GM19023 (cell line): ENCODE data around the gene UBN2.
A peak's percentile ranks its signal among the peaks of the same experiment; 100 is the strongest.
"Not testable (repeated sequence)": the region's sequence is repeated elsewhere in the genome, so short reads cannot be mapped to it uniquely, and the experiment has no call there.

Source experiments
- ATAC-seq: cut with Tn5 transposase; IDR thresholded peaks from one replicate; pipeline ENCODE4 v1.9.1; 2021; ENCODE audit warnings: mild to moderate bottlenecking, moderate library complexity; ENCODE audit not compliant: unreplicated experiment

The UBN2 gene

DNA sequence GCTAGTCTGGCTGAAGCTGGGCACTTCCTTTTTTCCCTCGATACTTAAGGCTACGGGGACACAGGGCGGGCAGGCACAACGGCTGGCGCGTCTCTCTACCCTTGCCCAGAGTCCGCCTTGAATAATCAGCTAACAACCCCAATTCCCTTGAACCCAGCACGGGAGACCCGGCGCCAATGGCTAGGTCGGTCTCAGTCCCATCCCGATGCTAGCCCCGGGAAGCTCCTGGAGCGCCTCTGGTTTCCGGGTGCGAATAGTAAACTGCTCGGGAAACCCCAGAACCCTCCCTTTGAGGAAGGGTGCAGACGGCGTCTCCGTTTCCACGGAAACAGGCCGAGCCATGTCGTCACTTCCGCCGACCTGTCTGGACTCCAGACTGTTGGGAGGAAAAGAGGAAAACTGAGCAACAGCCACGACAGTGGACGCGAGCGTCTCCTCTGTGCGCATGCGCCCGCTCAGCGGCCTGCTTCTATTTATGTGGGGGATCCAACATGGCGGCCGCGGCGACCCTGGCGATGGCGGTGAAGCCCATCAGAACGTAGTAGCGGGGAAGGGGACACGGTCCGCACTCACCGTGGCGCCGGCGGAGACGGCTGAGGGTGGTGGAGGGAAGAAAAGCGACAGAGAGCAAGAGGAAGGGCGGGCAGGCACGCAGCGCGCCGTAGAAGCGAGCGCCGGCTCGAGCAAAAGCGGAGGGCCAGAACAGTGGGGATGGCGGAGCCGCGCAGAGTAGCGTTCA is at the start of gene UBN2:
Gene UBN2, plus strand, starts transcription at position 464 of the 739 bp plus-strand sequence. Its CDS starts 248 bp downstream, at position 712.
- peak; percentile 95 for ATAC-seq

DNA sequence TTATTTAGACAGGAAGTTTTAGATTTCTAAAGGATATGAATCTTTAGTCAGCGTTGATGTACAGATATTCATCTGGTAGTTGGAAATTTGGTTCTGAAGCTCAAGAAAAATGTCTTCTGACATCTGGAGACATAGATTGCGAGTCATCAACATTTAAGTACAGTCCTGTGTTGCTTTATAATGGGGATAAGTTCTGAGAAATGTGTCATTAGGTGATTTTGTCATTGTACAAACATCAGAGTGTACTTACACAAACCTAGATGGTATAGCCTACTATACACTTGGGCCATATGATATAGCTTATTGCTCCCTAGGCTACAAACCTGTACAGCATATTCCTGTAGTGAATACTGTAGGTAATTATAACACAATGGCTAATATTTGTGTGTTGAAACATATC is 49.6 kb upstream of the UBN2 start:
- ATAC-seq = no peak

DNA sequence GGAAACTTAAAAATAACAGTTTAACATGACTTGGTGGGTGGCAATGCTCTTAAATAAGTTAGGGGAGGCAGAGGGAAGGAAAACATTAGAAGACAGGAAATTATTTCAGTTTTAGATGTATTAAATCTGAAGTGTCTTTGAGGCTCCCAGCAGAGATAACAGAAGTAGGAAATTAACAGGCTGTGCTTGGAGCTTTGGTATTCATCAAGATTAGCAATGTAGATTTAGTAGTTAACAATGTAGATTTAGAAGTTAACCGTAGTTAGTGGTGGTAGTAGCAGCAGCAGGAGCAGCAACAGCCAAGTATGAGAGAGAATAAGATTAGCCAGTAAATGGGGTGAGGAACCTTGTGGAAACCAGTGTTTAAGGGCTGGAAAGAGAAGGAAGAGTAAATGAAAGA is 48.7 kb upstream of the UBN2 start:
- ATAC-seq = no peak

DNA sequence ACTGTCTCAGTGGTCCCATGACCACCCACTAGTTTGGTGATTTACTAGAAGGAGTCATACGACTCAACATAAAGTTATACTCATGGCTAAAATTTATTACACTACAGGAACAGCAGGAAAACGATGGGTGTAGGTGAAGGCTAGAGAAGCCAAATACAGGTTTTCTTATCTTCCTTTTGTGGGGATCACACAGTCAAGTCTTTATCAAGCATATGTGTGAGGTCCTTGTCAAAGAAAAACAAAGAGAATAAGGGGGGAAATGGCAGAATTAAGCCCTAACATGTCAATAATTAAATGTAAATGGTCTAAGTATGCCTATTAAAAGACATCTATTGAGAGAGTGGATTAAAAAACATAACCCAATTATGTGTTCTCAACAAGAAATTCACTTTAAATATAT is 47.8 kb upstream of the UBN2 start:
- ATAC-seq = no peak

DNA sequence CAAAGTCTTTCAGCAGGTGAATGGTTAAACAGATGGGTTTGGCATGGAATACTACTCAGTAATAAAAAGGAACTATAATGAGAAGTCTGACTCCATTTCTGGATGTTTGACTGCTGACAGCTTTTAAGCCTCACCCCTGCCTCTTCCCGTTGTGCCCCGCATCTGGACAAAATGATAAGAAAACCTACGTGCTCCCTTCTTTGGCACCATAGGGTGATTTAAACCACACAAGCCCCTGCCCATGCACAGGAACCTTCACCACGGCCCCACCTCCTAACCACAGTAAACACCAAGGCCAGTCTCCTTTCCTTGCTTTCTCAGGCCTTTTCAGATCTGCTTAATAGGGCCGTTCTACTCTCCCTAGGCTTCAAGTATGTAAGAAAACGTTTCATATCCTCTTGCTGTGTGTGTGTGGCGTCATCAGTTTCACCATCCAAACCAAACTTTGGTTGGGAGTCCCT is 47.1 kb upstream of the UBN2 start:
- ATAC-seq = no peak

DNA sequence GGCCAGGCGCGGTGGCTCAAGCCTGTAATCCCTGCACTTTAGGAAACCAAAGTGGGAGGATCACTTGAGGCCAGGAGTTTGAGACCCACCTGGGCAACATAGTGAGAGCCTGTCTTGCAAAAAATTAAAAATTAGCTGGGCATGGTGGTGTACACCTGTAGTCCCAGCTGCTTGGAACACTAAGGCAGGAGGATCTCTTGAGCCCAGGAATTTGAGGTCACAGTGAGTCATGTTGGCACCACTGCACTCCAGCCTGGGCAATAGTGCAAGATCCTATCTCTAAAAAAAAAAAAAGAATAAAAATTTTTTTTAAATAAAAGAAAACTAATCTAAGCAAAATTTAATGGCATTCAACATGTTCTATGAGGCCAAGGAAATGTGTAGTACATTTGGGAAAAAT is 44.9 kb upstream of the UBN2 start:
- ATAC-seq = no peak

DNA sequence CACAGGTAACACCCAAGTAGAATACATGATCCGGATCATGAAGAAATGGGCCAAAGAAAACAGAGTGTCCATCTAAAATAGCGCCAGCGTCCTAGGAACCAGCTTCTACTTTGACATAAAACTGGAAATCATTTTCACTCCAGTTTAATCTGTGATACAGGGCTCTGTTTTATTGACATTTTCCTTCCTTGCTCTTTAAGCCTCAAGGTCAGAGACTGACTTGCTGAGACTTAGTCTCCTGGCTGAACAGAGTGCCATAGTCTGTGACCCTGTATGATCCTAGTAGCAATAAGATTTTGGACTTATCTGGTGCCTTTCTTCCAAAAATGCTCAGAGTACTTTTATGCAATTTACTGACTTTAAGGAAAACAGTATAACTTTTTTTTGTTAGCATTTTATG is 41.7 kb upstream of the UBN2 start:
- no peak for ATAC-seq

DNA sequence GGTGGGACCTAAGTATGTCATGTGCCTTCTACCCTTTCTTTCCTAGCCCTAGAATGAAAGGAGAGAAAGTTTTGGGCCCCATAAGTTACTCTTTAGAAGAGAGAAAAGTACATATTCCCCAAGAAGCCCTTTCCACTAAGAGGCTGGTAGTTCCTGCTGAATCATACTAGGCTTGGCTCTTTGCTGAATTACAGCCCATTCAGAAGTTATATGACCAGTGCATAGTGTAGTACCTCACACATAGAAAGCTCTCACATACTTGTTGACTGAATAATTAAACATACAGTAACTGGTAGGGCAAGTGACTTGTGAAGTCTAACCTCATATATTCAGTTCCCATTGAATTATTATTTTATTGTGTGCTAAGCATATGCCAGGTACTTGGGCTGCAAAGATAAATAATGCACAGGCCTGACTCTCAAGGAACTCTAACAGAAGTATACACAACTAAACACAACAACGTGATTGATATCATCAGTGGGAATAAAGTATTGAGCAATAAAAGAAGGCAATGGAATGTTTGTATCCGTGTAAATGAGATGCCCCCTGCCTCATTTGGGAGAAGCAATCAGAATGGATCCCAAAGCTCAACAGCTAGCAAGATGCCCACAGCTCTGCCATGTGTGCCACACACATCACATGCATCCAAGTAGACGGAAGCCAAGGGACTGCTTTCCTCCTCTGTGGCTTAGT is 38.9 kb upstream of the UBN2 start:
- no peak for ATAC-seq

DNA sequence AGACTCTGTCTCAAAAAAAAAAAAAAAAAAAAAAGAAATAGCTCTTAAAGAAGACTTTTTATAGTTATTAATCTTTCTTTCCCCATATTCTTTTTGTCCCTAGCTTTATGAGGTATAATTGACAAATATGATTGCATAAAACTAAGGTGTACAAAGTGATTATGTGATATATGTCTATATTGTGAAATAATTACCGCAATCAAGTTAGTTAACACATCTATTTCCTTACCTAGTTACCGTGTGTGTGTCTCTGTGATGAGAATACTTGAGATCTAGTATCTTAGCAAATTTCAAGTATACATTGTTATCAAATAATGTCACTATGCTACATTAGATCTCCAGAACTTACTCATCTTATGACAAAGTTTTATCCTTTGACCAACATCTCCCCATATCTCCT is 30.7 kb upstream of the UBN2 start:
- ATAC-seq = no peak

DNA sequence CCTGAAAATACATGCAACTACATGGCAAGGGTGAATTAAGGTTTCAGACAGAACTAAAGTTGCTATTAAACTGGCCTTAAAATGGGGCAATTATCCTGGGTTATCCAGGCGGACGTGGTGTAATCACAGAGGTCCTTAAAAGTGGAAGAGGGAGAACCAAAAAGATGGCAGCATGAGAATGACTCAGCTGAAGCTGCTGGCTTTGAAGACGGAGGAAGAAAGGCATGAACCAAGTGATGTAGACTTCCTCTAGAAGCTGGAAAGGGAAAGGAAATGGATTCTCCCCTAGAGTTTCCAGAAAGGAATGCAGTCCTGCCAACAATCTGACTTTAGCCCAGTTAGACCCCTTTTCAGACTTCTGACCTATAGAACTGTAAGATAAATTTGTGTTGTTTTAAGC is 27.0 kb upstream of the UBN2 start:
- no peak for ATAC-seq

DNA sequence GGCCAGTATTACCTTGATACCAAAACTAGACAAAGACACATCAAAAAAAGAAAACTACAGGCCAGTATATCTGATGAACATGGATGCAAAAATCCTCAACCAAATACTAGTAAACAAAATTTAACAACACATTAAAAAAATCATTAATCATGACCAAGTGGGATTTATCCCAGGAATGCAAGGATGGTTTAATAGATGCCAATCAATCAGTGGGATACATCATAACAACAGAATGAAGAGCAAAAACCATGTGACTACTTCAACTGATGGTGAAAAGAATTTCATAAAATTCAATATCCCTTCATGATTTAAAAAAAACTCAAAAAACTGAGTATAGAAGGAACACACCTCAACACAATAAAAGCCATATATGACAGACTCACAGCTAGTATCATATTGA is 25.2 kb upstream of the UBN2 start:
- no peak for ATAC-seq

DNA sequence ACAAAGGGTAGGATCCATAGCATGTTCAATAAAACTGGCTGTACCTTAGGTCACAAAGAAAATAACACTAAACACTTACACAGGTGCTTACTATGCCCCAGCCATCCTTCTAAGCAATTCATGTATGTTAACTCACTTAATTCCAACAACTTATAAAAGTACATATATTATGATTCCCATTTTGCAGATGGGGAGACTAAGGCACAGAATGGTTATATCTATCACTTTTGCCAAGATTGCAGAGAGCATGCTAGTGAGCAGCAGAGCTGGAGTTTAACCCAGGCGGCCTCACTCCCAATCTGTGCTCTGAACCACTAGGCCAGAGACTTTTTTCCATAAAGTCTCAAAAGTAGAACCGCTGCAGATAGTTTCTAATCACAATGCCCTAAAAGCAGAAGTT is 18.9 kb upstream of the UBN2 start:
- ATAC-seq = no peak

DNA sequence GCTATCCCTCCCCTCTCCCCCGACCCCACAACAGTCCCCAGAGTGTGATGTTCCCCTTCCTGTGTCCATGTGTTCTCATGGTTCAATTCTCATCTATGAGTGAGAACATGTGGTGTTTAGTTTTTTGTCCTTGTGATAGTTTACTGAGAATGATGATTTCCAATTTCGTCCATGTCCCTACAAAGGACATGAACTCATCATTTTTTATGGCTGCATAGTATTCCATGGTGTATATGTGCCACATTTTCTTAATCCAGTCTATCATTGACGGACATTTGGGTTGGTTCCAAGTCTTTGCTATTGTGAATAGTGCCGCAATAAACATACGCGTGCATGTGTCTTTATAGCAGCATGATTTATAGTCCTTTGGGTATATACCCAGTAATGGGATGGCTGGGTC is 17.5 kb upstream of the UBN2 start:
- not testable (repeated sequence) for ATAC-seq

DNA sequence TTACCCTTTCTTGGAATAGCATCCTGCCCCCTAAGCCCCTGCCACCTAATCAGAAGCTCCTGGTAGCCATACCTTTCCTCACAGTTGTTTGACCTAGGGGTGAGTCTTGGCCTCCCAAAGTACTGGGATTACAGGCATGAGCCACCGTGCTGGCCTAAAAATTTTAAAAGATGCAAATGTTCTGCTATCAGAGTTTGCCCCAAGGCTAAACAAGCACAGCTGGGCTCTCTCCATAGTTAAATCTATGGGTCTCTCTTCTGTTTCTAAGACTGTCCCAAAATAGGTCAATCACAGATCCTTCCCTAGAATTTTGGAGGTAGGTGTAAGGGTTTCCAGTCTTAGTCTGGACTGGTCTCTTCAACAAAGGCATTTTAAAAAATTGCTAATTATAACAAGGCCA is 12.9 kb upstream of the UBN2 start:
- no peak for ATAC-seq

DNA sequence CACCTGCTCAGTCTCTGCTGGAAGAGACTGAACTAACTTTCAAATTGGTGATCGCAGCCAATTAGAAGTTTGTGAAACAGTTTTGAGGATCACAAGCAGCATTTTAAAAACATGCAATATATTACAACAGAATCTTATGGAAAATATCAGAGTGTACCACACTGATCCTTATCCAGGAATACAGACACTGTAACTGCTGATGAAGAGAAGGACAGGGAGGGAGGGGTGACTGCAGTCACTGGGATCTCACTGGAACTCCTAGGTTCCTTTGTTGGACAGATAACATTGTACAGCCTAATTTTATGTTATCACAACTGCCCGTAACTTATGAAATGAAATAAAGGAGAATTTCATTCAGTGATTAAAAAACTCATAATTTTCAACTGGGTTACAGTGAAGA is 6.8 kb upstream of the UBN2 start:
- no peak for ATAC-seq

DNA sequence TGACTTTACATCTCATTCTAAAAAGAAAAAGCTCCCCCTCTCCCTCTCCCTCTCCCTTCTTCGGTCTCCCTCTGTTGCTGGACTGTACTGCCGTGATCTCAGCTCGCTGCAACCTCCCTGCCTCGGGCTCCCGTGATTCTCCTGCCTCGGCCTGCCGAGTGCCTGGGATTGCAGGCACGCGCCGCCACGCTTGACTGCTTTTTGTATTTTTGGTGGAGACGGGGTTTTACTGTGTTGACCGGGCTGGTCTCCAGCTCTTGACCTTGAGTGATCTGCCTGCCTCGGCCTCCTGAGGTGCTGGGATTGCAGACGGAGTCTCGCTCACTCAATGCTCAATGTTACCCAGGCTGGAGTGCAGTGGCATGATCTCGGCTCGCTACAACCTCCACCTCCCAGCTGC is 6.2 kb upstream of the UBN2 start:
- ATAC-seq = not testable (repeated sequence)

DNA sequence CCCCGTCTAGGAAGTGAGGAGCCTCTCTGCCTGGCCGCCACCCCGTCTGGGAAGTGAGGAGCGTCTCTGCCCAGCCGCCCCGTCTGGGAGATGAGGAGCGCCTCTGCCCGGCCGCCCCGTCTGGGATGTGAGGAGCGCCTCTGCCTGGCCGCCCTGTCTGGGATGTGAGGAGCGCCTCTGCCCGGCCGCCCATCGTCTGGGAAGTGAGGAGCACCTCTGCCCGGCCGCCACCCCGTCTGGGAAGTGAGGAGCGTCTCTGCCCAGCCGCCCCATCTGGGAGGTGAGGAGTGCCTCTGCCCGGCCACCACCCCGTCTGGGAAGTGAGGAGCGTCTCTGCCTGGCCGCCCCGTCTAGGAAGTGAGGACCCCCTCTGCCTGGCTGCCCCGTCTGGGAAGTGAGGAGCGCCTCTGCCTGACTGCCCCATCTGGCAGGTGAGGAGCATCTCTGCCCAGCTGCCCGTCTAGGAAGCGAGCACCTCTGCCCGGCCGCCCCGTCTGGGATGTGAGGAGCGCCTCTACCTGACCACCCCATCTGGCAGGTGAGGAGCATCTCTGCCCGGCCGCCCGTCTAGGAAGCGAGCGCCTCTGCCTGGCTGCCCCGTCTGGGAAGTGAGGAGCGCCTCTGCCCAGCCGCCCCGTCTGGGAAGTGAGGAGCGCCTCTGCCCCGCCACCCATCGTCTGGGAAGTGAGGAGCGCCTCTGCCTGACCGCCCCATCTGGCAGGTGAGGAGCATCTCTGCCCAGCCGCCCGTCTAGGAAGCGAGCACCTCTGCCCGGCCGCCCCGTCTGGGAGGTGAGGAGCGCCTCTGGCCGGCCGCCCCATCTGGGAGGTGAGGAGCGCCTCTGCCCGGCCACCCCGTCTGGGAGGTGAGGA is 5.5 kb upstream of the UBN2 start:
- ATAC-seq = not testable (repeated sequence)

DNA sequence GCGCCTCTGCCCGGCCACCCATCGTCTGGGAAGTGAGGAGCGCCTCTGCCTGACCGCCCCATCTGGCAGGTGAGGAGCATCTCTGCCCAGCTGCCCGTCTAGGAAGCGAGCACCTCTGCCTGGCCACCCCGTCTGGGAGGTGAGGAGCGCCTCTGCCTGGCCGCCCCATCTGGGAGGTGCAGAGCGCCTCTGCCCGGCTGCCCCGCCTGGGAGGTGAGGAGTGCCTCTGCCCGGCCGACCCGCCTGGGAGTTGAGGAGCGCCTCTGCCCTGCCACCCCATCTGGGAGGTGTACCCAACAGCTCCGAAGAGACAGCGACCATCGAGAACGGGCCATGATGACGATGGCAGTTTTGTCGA is 4.9 kb upstream of the UBN2 start:
- ATAC-seq = not testable (repeated sequence)

DNA sequence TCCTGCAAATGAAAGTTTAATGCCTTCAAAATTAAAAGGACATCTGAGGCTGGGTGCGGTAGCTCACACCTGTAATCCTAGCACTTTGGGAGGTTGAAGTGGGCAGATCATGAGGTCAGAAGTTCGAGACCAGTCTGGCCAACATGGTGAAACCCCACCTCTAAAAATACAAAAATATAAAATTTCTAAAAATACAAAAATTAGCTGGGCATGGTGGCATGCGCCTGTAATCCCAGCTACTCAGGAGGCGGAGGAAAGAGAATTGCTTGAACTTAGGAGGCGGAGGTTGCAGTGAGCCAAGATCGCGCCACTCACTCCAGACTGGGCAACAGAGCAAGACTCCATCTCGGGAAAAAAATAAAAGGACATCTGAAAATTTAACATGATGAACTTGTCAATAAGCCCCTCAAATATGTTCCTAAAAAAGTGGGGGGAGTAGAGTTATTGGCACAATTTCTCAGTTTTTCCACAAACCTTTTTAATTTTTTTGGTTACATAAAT is 4.0 kb upstream of the UBN2 start:
- not testable (repeated sequence) for ATAC-seq

DNA sequence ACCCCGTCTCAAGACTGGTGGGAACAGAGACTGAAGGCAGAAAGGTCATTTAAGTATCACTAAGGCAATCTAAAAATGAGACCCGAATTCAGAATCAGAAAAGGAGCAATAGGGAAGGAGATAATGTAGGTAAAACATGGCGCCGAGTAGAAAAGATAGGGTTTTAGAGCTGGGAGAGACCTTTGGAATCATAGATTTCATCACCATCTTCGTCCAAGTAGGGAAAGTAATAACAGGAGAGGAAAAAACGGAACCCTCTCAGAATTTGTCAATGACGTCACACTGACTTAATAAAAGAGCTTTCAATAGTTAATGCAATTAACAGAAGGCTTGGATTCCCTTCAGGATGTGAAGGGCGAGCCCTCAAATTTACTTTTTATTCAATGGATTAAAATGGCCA is 1.0 kb upstream of the UBN2 start:
- no peak for ATAC-seq

DNA sequence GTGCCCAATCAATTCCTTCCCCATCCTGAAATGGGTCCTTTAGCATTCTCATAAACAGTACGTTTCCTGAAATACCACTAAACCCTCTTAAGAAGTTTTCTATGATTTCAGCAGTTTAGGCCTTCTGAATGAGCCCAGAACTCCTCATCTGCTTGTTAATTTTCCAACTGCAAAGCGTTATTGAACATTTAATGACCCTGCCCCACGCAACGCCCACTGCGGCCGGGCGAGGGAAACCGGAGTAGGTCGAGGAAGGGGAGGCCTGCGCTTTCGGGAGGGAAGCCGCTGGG is 608 bp upstream of the UBN2 start:
- ATAC-seq = no peak
